DOHH2 (cell line): Measurements from ENCODE around the gene HTD2.
"Not testable (repeated sequence)": the region's sequence is repeated elsewhere in the genome, so short reads cannot be mapped to it uniquely, and the experiment has no call there.

ENCODE experiments used
- H3F3A ChIP-seq: fragments of 200-600 bp; sonication (generic), shearing (Covaris generic); 2 replicates; pipeline ENCODE4 v1.6.0; 2016; ENCODE audit warnings: antibody characterized with exemption, mild to moderate bottlenecking; ENCODE audit not compliant: control insufficient read depth, insufficient read depth
- H3K27ac ChIP-seq: fragments of 200-600 bp; sonication (generic); 2 replicates; pipeline ENCODE4 v1.5.1; 2014; ENCODE audit warnings: low read depth, mild to moderate bottlenecking, low read length, moderate library complexity
- H3K27me3 ChIP-seq: fragments of 200-600 bp; sonication (generic); 2 replicates; pipeline ENCODE4 v1.6.1; 2014; ENCODE audit warnings: mild to moderate bottlenecking, low read length, mixed read lengths; ENCODE audit not compliant: control insufficient read depth
- H3K36me3 ChIP-seq: fragments of 200-600 bp; sonication (generic); 2 replicates; pipeline ENCODE4 v1.6.1; 2014; ENCODE audit warnings: mild to moderate bottlenecking, low read length, moderate library complexity, mixed read lengths; ENCODE audit not compliant: control insufficient read depth
- H3K4me1 ChIP-seq: fragments of 200-600 bp; sonication (generic); 2 replicates; pipeline ENCODE4 v1.6.1; 2014; ENCODE audit warnings: mild to moderate bottlenecking, low read length, mixed read lengths; ENCODE audit not compliant: control insufficient read depth
- H3K4me2 ChIP-seq: fragments of 200-600 bp; sonication (generic); 2 replicates; pipeline ENCODE4 v1.6.0; 2014; ENCODE audit warnings: mild to moderate bottlenecking, low read length, moderate library complexity
- H3K4me3 ChIP-seq: fragments of 200-600 bp; sonication (generic); 2 replicates; pipeline ENCODE4 v1.5.1; 2014; ENCODE audit warnings: mild to moderate bottlenecking, low read length, mixed read lengths
- H3K79me2 ChIP-seq: fragments of 200-600 bp; sonication (generic); 2 replicates; pipeline ENCODE4 v1.6.1; 2014; ENCODE audit warnings: mild to moderate bottlenecking, low read length, mixed read lengths; ENCODE audit not compliant: control insufficient read depth
- H3K9me2 ChIP-seq: fragments of 200-600 bp; sonication (generic); replicated peaks from 2 replicates; pipeline ENCODE4 v1.6.1; 2014; ENCODE audit warnings: mild to moderate bottlenecking, low read length, mixed read lengths; ENCODE audit not compliant: control insufficient read depth
- H3K9me3 ChIP-seq: fragments of 200-600 bp; sonication (generic); 2 replicates; pipeline ENCODE4 v1.6.1; 2014; ENCODE audit warnings: antibody characterized with exemption, low read length, mixed read lengths; ENCODE audit not compliant: control insufficient read depth, insufficient read depth
- H4K20me1 ChIP-seq: fragments of 200-600 bp; sonication (generic); 2 replicates; pipeline ENCODE4 v1.6.0; 2014; ENCODE audit warnings: low read depth, mild to moderate bottlenecking, antibody characterized with exemption, low read length, moderate library complexity; ENCODE audit not compliant: control insufficient read depth, insufficient read depth
- EZH2phosphoT487 ChIP-seq: fragments of 200-600 bp; sonication (generic); IDR thresholded peaks from 2 replicates; pipeline ENCODE4 v1.6.1; 2017; ENCODE audit warnings: borderline replicate concordance, mild to moderate bottlenecking, antibody characterized with exemption, low read length, moderate library complexity, mixed read lengths
- TF ChIP-seq, protein P1 (sequence below): fragments of 200-600 bp; sonication (generic); IDR thresholded peaks from one replicate; pipeline ENCODE4 v1.5.1; 2014; ENCODE audit warnings: antibody characterized with exemption, mild to moderate bottlenecking, low read depth, low read length; ENCODE audit not compliant: poor library complexity, severe bottlenecking

The HTD2 gene

DNA sequence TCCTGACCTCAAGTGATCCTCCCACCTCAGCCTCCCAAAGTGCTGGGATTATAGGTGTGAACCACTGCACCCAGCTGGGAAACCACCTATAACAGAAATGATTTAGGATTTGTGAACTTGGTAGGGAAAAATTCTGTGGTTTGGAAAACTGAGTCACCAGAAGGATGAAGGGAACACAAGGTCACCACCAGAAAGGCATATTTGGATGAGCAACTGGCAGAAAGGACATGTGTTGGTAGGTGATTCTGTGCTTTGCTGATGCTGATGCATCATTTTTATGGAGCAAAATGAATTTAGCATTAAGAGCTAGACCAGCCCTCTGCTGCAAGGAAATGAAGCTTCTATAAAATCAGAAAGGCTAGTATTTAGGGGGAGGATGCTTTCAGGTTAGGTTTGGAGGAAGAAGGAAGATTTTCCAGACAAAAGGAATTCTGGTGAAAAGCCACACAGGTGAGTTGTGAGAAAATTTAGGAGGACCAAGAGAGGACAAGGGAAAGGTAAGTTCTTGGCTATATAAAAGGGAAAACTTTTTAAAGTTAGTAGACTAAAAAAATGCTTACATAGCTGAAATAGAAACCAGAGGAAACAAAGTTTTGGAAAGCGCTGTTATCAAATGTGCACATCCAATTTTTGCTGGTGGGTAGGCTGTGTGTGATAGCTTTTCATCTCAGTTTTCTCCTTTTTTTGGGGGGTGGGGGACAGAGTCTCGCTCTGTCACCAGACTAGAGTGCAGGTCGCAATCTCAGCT lies 30.0 kb downstream of the HTD2 start:
- Histone ChIP-seq H3K4me3 (peak overlapping the region; percentile 68), H3F3A (peaks cover 45% of the 10 kb centered on the region), H3K36me3 (peaks cover 74% of the 10 kb centered on the region), H4K20me1 (no peaks in the 10 kb centered on the region), H3K9me3 (no peaks in the 10 kb centered on the region), H3K4me2 (peak overlapping the region; percentile 98), H3K9me2 (no peaks in the 10 kb centered on the region), H3K27me3 (no peaks in the 10 kb centered on the region), H3K79me2 (peaks cover 95% of the 10 kb centered on the region), H3K27ac (peak overlapping the region; percentile 99), H3K4me1 (peaks cover 71% of the 10 kb centered on the region)
- TF ChIP-seq, protein P1, sequence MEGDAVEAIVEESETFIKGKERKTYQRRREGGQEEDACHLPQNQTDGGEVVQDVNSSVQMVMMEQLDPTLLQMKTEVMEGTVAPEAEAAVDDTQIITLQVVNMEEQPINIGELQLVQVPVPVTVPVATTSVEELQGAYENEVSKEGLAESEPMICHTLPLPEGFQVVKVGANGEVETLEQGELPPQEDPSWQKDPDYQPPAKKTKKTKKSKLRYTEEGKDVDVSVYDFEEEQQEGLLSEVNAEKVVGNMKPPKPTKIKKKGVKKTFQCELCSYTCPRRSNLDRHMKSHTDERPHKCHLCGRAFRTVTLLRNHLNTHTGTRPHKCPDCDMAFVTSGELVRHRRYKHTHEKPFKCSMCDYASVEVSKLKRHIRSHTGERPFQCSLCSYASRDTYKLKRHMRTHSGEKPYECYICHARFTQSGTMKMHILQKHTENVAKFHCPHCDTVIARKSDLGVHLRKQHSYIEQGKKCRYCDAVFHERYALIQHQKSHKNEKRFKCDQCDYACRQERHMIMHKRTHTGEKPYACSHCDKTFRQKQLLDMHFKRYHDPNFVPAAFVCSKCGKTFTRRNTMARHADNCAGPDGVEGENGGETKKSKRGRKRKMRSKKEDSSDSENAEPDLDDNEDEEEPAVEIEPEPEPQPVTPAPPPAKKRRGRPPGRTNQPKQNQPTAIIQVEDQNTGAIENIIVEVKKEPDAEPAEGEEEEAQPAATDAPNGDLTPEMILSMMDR = no peak
- no peak for TF ChIP-seq EZH2phosphoT487

DNA sequence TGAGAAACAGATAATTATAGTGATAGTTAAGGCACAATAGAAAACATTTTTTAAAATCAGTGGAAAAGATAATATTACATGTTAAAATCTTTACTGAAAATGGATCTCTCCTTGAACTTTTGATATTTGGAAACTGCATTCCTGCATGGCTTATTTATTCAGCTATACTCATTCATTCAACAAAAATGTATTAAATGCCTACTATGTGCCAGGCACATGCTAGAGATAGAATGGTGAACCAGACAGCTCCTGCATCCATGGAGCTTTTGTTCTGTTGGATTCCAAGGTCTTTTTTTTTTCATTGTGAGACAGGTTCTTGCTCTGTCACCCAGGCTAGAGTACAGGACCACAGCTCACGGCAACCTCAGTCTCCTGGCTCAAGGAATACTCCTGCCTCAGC lies 30.9 kb downstream of the HTD2 start:
- H3K9me2 ChIP-seq = no peaks in the 10 kb centered on the region
- peaks cover 71% of the 10 kb centered on the region for H3K4me1 ChIP-seq
- H3K27me3 ChIP-seq = no peaks in the 10 kb centered on the region
- H3K79me2 ChIP-seq = peaks cover 97% of the 10 kb centered on the region
- no peak for TF ChIP-seq EZH2phosphoT487
- TF ChIP-seq, protein P1 = no peak
- peak overlapping the region; percentile 98 for H3K4me2 ChIP-seq
- H3K27ac ChIP-seq = peak overlapping the region; percentile 99
- H4K20me1 ChIP-seq = no peaks in the 10 kb centered on the region
- H3F3A ChIP-seq = peaks cover 45% of the 10 kb centered on the region
- no peaks in the 10 kb centered on the region for H3K9me3 ChIP-seq
- H3K4me3 ChIP-seq = peak overlapping the region; percentile 68
- peaks cover 83% of the 10 kb centered on the region for H3K36me3 ChIP-seq

DNA sequence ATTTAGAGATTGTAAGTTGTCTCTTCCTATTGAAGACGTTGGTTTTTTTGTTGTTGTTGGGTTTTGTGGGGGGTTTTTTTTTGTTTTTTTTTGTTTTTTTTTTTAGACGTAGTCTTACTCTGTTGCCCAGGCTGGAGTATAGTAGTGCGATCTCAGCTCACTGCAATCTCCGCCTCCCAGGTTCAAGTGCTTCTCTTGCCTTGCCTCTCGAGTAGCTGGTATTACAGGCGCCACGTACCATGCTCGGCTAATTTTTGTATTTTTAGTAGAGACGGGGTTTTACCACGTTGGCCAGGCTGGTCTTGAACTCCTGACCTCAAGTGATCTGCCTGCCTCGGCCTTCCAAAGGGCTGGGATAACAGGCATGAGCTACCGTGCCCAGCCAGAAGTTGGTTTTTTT lies 32.8 kb downstream of the HTD2 start:
- Histone ChIP-seq H3K4me1 (peaks cover 88% of the 10 kb centered on the region), H3K36me3 (peaks cover 92% of the 10 kb centered on the region), H3K4me2 (peak overlapping the region; percentile 98)

DNA sequence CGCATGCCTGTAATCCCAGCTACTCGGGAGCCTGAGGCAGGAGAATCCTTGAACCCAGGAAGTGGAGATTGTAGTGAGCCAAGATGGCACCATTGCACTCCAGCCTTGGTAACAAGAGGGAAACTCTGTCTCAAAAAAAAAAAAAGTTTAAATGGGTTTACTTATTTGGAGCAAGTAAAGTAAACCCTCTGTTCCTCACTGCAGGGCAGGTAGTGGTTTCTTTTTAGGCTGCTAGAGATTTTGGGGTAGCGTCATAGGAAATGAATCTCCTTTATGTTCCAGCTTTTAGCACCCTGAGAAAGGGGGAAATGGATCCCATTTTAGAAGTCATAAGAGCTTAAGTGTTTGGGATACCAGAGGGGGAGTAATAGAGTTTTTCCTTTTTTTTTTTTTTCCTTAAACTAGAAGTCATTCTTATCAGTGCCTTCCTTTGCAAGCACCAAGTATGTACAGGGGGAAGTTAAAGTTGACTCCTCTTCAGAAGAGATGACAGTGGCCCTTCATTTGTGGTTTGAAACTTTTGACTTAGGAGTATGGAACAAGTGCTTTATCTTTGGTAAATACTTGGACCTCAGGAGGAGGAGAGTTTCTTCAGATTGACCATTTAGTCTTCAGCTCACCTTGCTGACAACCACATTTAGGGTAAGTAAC lies 34.4 kb downstream of the HTD2 start:
- Histone ChIP-seq H3K4me2 (peak overlapping the region; percentile 98), H3K36me3 (peaks cover 92% of the 10 kb centered on the region), H3K27me3 (no peaks in the 10 kb centered on the region), H3K27ac (peak overlapping the region; percentile 99), H3K4me3 (peak overlapping the region; percentile 40), H3F3A (peaks cover 43% of the 10 kb centered on the region), H3K9me2 (no peaks in the 10 kb centered on the region), H3K9me3 (no peaks in the 10 kb centered on the region), H4K20me1 (no peaks in the 10 kb centered on the region), H3K4me1 (peaks cover 97% of the 10 kb centered on the region), H3K79me2 (peaks cover 98% of the 10 kb centered on the region)
- no peak for TF ChIP-seq EZH2phosphoT487
- TF ChIP-seq, protein P1 = no peak

More for the DNA sequence above, 32.8 kb downstream of the HTD2 start:
- H4K20me1 ChIP-seq, H3K9me3 ChIP-seq, H3K27me3 ChIP-seq, H3K9me2 ChIP-seq: not testable (repeated sequence)
- Histone ChIP-seq H3K79me2 (peaks cover 98% of the 10 kb centered on the region), H3K27ac (peak overlapping the region; percentile 99), H3F3A (peaks cover 51% of the 10 kb centered on the region), H3K4me3 (peak overlapping the region; percentile 68)
